ENCODE data around the gene SFRP2. TPM values are rescaled to one million over a fixed set of nuclear protein-coding genes. Genes with fewer than 3 reads are reported as not detected.

Gene SFRP2
- total RNA-seq, 2 donors from 2014 or later, result 70.4 to 90.3 TPM

DNA sequence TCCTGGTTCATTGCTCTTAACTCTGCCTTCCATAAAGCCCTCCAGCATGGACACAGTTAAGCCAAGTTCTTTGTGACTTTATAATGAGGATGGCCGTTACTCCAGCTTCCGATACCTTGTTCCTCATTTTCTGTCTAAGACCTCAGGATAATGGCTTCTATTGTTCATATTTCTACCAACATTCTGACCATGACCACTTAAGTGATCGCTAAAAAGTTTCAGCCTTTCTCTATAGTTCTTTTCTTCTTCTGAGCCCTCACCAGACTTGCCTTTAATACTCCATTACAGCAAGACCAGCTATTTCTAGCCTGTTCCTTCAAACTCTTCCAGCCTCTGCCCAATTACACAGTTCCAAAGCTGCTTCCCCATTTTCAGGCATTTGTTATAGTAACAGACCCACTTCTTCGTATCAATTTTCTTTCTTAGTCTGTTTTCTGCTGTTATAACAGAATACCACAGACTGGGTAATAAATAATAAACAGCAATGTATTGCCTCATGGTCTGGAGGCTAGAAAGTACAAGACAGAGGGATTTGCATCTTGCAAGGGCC lies 41.4 kb downstream of the SFRP2 start:
- TF ChIP-seq CTCF (IDR thresholded peaks at IDR 0.05), result no peak
- no peak for DNase-seq (ENCODE audit: low spot score)
- Histone ChIP-seq H3K9me3 (no peaks in the 10 kb centered on the region), H3K4me1 (ENCODE audit: control insufficient read depth in 1 of 2, low read depth in 2 of 2) (peaks cover 12% of the 10 kb centered on the region in 2 donors), H3K27me3 (replicated peaks; ENCODE audit: insufficient read depth) (no peaks in the 10 kb centered on the region), H3K27ac (peak overlapping the region in 1 of 2 donors; percentile 49), H3K4me3 (no peak overlapping the region), H3K36me3 (no peaks in the 10 kb centered on the region)
- ATAC-seq (ENCODE audit: insufficient number of reproducible peaks, low FRiP score, low read depth), result no peak

DNA sequence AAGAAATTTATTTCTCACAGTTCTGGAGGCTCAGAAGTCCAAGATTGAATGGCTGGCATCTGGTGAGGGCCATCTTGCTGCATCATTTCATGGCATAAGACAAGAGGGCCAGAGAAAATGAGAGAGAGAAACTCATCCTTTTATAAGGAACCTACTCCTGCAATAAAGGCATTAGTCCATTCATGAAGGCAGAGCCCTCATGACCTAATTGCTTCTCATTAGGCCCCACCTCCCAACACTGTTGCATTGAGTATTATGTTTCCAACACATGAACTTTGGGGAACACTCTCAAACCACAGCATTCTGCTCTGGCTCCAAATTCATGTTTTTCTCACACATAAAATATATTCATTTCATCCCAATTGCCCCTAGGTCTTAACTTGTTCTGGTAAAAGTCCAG lies 43.2 kb downstream of the SFRP2 start:
- H3K9me3 ChIP-seq, result no peaks in the 10 kb centered on the region
- H3K36me3 ChIP-seq, result no peaks in the 10 kb centered on the region
- H3K4me3 ChIP-seq, result no peak overlapping the region
- no peak for TF ChIP-seq CTCF (IDR thresholded peaks at IDR 0.05)
- DNase-seq (ENCODE audit: low spot score) (no peak), ATAC-seq (ENCODE audit: insufficient number of reproducible peaks, low FRiP score, low read depth) (no peak)
- peaks cover 12% of the 10 kb centered on the region in 2 donors for H3K4me1 ChIP-seq (ENCODE audit: control insufficient read depth in 1 of 2, low read depth in 2 of 2)
- no peak overlapping the region for H3K27ac ChIP-seq
- no peaks in the 10 kb centered on the region for H3K27me3 ChIP-seq (replicated peaks; ENCODE audit: insufficient read depth)

- ATAC-seq (ENCODE audit: insufficient number of reproducible peaks, low FRiP score, low read depth), result no peak
- Histone ChIP-seq H3K36me3 (no peaks in the 10 kb centered on the region), H3K4me3 (no peak overlapping the region), H3K27me3 (replicated peaks; ENCODE audit: insufficient read depth) (no peaks in the 10 kb centered on the region), H3K9me3 (no peaks in the 10 kb centered on the region), H3K4me1 (ENCODE audit: control insufficient read depth in 1 of 2, low read depth in 2 of 2) (no peaks in the 10 kb centered on the region), H3K27ac (no peak overlapping the region)
- DNase-seq (ENCODE audit: low spot score), result no peak
- no peak for TF ChIP-seq CTCF (IDR thresholded peaks at IDR 0.05)
Measured at GRCh38 chr4:153741541-153741940, 47.3 kb downstream of the SFRP2 start.

DNA sequence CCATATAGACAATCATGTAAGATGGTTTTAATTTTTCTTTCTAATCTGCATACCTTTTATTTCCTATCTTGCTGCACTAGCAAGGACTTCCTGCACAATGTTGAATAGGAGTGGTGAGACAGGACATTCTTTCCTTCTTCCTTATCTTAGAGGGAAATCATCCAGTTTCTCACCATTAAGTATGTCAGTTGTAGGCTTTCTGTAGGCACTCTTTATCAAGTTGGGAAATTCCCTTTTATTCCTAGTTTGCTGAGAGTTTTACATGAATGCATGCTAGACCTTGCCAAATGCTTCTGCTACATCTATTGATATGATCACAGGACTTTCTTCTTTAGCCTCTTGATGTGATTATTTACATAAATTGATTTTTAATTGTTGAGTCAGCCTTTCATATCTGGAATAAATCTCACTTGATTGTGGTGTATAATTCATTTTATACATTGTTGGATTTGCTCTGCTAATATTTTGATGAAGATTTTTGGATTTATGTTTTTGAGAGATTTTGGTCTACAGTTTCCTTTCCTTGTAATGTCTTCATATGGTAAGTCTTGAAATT lies 52.9 kb downstream of the SFRP2 start:
- Histone ChIP-seq H3K27ac (no peak overlapping the region), H3K36me3 (no peaks in the 10 kb centered on the region), H3K27me3 (replicated peaks; ENCODE audit: insufficient read depth) (no peaks in the 10 kb centered on the region), H3K9me3 (no peaks in the 10 kb centered on the region), H3K4me3 (no peak overlapping the region), H3K4me1 (ENCODE audit: control insufficient read depth in 1 of 2, low read depth in 2 of 2) (no peaks in the 10 kb centered on the region)
- ATAC-seq (ENCODE audit: insufficient number of reproducible peaks, low FRiP score, low read depth) (no peak), DNase-seq (ENCODE audit: low spot score) (no peak)
- TF ChIP-seq CTCF (IDR thresholded peaks at IDR 0.05), result no peak

GRCh38 chr4:153733751-153734448 lies 55.0 kb downstream of the SFRP2 start:
- ATAC-seq (ENCODE audit: insufficient number of reproducible peaks, low FRiP score, low read depth), result no peak
- TF ChIP-seq CTCF (IDR thresholded peaks at IDR 0.05), result no peak
- no peak overlapping the region for H3K27ac ChIP-seq
- DNase-seq (ENCODE audit: low spot score), result no peak
- H3K4me3 ChIP-seq, result no peak overlapping the region
- no peaks in the 10 kb centered on the region for H3K9me3 ChIP-seq
- H3K27me3 ChIP-seq (replicated peaks; ENCODE audit: insufficient read depth), result no peaks in the 10 kb centered on the region
- no peaks in the 10 kb centered on the region for H3K36me3 ChIP-seq
- H3K4me1 ChIP-seq (ENCODE audit: control insufficient read depth in 1 of 2, low read depth in 2 of 2), result no peaks in the 10 kb centered on the region
